Heart right ventricle (tissue), 16 donors: ENCODE results near the gene KIF7. TPM values are rescaled to one million over a fixed set of nuclear protein-coding genes. Genes with fewer than 3 reads are reported as not detected.

ENCODE experiments used
- ATAC-seq, 8 donors: fragments of 200-7000 bp; cut with Tn5 transposase; one replicate each; pipeline ENCODE4 v1.9.1; 2020; ENCODE audit warnings: mild to moderate bottlenecking in 8 of 8, moderate library complexity in 8 of 8, moderate number of reproducible peaks in 1 of 8
- DNase-seq, 2 donors: peaks; one replicate each; pipeline ENCODE4 v3.0.0-alpha.2; 2020
- H3K27ac ChIP-seq, 10 donors: fragments of 200-600 bp; sonication (generic) in 2 of 10; one replicate each; pipeline versions ENCODE4 v1.5.0 to v1.8.0; 2020 to 2022; ENCODE audit warnings: mild to moderate bottlenecking in 3 of 10
- H3K27me3 ChIP-seq, 7 donors: fragments of 200-600 bp; one replicate each; pipeline ENCODE4 v1.8.0; 2021 to 2022; ENCODE audit warnings: mild to moderate bottlenecking in 2 of 7
- H3K36me3 ChIP-seq, 9 donors: fragments of 200-600 bp; sonication (generic) in 1 of 9; one replicate each; pipeline versions ENCODE4 v1.5.0 to v1.8.0; 2020 to 2022; ENCODE audit warnings: mild to moderate bottlenecking in 2 of 9
- H3K4me1 ChIP-seq, 9 donors: fragments of 200-600 bp; sonication (generic) in 1 of 9; one replicate each; pipeline versions ENCODE4 v1.5.0 to v1.8.0; 2020 to 2022; ENCODE audit warnings: mild to moderate bottlenecking in 4 of 9
- H3K4me3 ChIP-seq, 10 donors: fragments of 200-600 bp; sonication (generic) in 2 of 10; one replicate each; pipeline versions ENCODE4 v1.5.0 to v1.8.0; 2020 to 2022; ENCODE audit warnings: mild to moderate bottlenecking in 7 of 10, moderate library complexity in 2 of 10
- H3K9me3 ChIP-seq, 11 donors: fragments of 200-600 bp in 10 of 11; sonication (generic) in 2 of 11; one replicate each; pipeline versions ENCODE4 v1.5.0 to v1.8.0; 2013 to 2022; ENCODE audit warnings: mild to moderate bottlenecking in 2 of 11, control low read depth in 1 of 11, moderate library complexity in 1 of 11
- WGBS, 2 donors: extraction: QIAGEN DNeasy Blood & Tissue Kit; methylation state at CpG; one replicate each; pipeline ENCODE4 v1.1.7; 2013; ENCODE audit warnings: inconsistent platforms in 1 of 2; 5-methylcytosine and 5-hydroxymethylcytosine counted together
- intact Hi-C, 10 donors: fragments of 100-400 bp; cut with DNase I; formaldehyde crosslinking; loops; one replicate each; pipeline versions ENCODE4 v1.11.1 to v1.14.2; 2022
- polyA plus RNA-seq, 2 donors: library from polyadenylated mRNA; stranded (reverse); fragments of 200-250 nt; gene quantifications; one replicate each; pipeline ENCODE4 v1.2.3, GENCODE V29; 2013
- total RNA-seq, 10 donors: library from RNA; stranded (reverse); fragmentation: NEBNext Ultra II Directional in 3 of 10; extraction: Animal tissue kit (Norgen Biotek cat#: 25700) in 3 of 10; gene quantifications; one replicate each; pipeline versions ENCODE4 v1.2.1 to v1.2.4, GENCODE V29; 2021 to 2023
- TF ChIP-seq, protein P1 (sequence below), 9 donors: fragments of 200-600 bp; sonication (generic) in 2 of 9; IDR thresholded peaks; one replicate each; pipeline versions ENCODE4 v1.5.0 to v1.8.0; 2021 to 2022; ENCODE audit warnings: antibody characterized with exemption in 9 of 9, mild to moderate bottlenecking in 5 of 9, moderate library complexity in 1 of 9
- donor health status: Arrhythmogenic right ventricular cardiomyopathy.
- donor health status: ischemic (EF 13 %, LVEDD 7.1; RV severe dilation, severe dysfunction).
- donor health status: healthy with polysubstance abuse.
- donor health status: DM: no; HTN: yes; CAD: no.
- donor health status: DM: no; HTN: no; CAD: no.
- donor health status: ischemic (EF 25% LVEDD 6.9; RV normal size, moderate dysfunction).
- donor health status: ischemic (EF 25% LVEDD 5.7; RV mildly dilated, moderate dysfunction).
- donor health status: healthy.
- donor health status: DM: yes; HTN: yes; CAD: no.
- donor health status: Ischemic cardiomyopathy.
- donor health status: ischemic (EF 35%, LVEDD 5.7; RV mildly dilated, moderate dysfunction).
- donor health status: nonischemic (EF 11% LVEDD 7.7; RV severe dilation, severe dysfunction).
- donor health status: DM: yes; HTN: yes; CAD: no.
- donor health status: PGD.
- donor health status: ischemic (EF 29% LVEDD 5.4; RV normal size, mild dysfunction).
- donor health status: nonischemic (EF 23%, LVEDD 6.1; RV moderate dilation, normal function).

Gene KIF7
- total and polyA plus RNA-seq, 12 donors, result 1.5 to 4.7 (median 3.1) TPM

DNA sequence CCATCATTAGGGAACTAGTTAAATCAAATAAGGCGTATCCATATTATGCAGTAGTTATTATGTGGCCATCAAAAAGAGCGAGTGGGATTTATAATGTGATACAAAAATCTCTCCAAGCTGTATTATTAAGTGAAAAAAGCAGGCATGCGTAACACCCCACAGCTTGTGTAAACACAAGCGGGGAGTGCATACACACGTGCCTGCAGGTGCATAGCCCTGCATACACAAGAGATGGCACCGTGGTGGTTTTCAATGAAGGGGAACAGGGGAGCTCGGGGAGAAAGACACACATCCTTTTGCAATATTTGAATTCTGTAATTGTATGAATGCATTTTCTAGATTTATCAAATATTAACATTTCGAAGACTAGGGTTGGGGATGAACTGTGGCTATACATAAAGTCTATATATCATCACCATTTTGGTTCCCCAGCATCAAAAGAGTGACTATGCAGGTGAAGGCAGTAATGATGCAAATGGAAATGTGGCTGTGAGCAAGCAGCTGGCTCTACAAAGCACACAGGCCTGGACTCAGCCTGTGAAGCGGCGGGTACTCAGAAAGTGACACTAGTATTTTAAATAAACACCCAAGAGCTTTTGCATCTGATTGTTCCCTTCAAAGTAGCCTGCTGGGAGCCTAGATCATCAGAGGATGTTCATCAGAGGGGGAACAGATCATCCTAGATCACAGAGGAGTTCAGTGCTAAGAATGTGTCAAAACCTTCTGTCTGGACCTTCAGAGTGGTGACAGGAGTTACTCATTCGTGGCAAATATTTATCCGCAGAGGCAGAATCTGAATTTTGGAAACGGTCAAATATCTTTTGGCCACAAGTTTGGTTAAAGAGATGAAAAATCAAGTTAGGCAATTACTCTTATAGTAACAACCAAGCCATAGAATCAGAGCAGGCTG lies 9.4 kb upstream of the KIF7 start:
- intact Hi-C loops, result no loop called here

DNA sequence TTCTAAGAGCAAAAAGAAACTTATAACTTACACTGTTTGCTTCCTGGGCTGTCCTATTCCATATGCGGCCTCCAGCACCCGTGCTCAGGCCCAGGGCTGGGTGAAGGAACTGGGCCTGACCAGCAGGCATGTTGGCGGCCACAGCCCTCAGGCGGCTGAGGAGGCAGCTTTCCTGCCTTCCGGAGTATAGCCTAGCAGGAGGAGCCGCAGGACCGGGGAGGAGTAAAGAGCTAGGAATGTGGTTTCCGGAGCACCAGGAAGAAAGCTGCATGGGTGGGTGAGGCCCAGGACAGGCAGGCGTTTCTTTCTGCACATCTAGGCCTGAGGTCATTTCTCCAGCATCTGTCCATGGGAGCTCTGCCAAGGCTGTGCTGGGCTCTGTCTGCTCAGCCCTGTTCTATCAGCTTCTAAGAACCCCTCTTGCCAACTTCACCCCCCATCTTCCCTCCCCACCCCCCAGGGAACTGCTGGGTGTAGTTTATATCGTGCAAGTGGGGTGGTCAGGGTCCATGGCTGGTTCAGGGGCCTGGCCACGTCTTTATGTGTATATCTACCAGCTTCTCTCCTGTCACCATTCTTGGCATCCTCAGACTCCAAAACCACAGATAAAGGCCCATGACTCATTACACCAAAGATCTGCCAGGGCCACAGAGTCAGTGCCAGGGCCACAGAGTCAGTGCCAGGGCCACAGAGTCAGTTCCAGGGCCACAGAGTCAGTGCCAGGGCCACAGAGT lies 7.8 kb upstream of the KIF7 start:
- Histone ChIP-seq H3K27me3 (peaks cover 0 to 15% (median 0%) of the 10 kb centered on the region in 7 donors), H3K4me3 (peak overlapping the region in 3 of 10 donors; percentile 3 to 26 (median 8)), H3K36me3 (no peaks in the 10 kb centered on the region), H3K27ac (peak overlapping the region in 9 of 10 donors; percentile 17 to 84 (median 74)), H3K4me1 (peaks cover 12 to 31% (median 27%) of the 10 kb centered on the region in 9 donors), H3K9me3 (no peaks in the 10 kb centered on the region)
- ATAC-seq (peak; percentile 42 to 86 (median 73)), DNase-seq (peak; percentile 57 to 60)
- intact Hi-C loops, result no loop called here
- 32 to 53% methylated on average over 11 of the region's 11 CpGs for WGBS, 2 donors
- TF ChIP-seq, protein P1, sequence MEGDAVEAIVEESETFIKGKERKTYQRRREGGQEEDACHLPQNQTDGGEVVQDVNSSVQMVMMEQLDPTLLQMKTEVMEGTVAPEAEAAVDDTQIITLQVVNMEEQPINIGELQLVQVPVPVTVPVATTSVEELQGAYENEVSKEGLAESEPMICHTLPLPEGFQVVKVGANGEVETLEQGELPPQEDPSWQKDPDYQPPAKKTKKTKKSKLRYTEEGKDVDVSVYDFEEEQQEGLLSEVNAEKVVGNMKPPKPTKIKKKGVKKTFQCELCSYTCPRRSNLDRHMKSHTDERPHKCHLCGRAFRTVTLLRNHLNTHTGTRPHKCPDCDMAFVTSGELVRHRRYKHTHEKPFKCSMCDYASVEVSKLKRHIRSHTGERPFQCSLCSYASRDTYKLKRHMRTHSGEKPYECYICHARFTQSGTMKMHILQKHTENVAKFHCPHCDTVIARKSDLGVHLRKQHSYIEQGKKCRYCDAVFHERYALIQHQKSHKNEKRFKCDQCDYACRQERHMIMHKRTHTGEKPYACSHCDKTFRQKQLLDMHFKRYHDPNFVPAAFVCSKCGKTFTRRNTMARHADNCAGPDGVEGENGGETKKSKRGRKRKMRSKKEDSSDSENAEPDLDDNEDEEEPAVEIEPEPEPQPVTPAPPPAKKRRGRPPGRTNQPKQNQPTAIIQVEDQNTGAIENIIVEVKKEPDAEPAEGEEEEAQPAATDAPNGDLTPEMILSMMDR (IDR thresholded peaks at IDR 0.05), result no peak

More for the DNA sequence above, 9.4 kb upstream of the KIF7 start:
- Histone ChIP-seq H3K36me3 (no peaks in the 10 kb centered on the region), H3K4me1 (peaks cover 12 to 31% (median 27%) of the 10 kb centered on the region in 9 donors), H3K27ac (peak overlapping the region; percentile 82 to 96 (median 90)), H3K4me3 (peak overlapping the region in 9 of 10 donors; percentile 22 to 60 (median 57)), H3K9me3 (no peaks in the 10 kb centered on the region), H3K27me3 (peaks cover 0 to 10% (median 0%) of the 10 kb centered on the region in 7 donors)
- no peak for DNase-seq
- no peak for ATAC-seq
- TF ChIP-seq, protein P1 (IDR thresholded peaks at IDR 0.05), result no peak
- WGBS, 2 donors, result 84 to 86% methylated on average over 13 of the region's 13 CpGs

DNA sequence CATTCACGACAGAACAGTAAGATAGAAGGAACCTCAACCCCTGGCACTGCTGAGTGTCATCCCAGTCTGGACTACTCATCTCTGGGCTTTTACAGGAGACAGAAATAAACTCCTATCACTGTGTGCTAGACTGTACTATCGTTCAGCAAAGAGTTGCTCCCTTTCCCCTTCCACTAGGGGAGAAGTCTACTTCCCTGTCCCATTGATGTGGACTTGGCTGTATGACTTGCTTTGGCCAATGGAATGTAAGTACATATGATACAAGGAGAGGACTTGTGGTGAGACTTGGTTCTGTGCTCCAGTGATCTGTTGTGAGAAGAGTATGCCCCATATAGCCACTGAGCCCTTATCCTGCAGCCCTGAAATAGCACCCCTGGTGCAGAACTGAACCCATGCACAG lies 5.3 kb upstream of the KIF7 start:
- intact Hi-C loops, result no loop called here
- Histone ChIP-seq H3K27me3 (peaks cover 0 to 34% (median under 1%) of the 10 kb centered on the region in 7 donors), H3K4me1 (peaks cover 10 to 34% (median 24%) of the 10 kb centered on the region in 9 donors), H3K9me3 (no peaks in the 10 kb centered on the region), H3K4me3 (no peak overlapping the region), H3K27ac (no peak overlapping the region), H3K36me3 (no peaks in the 10 kb centered on the region)
- ATAC-seq (no peak), DNase-seq (no peak)
- TF ChIP-seq, protein P1 (IDR thresholded peaks at IDR 0.05), result no peak
- 88 to 90% methylated on average over 2 of the region's 2 CpGs for WGBS, 2 donors

DNA sequence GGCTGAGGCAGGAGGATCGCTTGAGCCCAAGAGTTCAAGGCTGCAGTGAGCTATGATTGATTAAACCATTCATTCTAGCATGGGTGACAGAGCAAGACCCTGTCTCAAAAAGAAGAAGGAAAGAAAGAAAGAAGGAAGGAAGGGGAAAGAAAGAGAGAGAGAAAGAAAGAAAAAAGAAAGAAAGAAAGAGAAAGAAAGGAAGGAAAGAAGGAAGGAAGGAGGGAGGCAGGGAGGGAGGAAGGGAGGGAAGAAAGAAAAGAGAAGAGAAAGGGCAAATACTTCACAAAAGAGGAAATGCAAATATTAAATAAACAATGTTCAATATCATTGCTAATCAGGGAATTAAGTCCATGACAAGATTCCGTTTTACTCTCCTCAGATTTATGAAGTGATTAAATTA lies 4.0 kb upstream of the KIF7 start:
- H3K36me3 ChIP-seq, result no peaks in the 10 kb centered on the region
- DNase-seq (no peak), ATAC-seq (no peak)
- 90 to 94% methylated on average over 2 of the region's 2 CpGs for WGBS, 2 donors
- intact Hi-C loops, result loop anchor here in 1 of 10 donors (10.0 kb wide), 1 partner anchor 76 kb away; no protein-coding TSS in a partner anchor
- H3K27ac ChIP-seq, result no peak overlapping the region
- no peak overlapping the region for H3K4me3 ChIP-seq
- H3K4me1 ChIP-seq, result peaks cover 6 to 35% (median 17%) of the 10 kb centered on the region in 9 donors
- H3K27me3 ChIP-seq, result peaks cover 0 to 36% (median 4%) of the 10 kb centered on the region in 7 donors
- TF ChIP-seq, protein P1 (IDR thresholded peaks at IDR 0.05), result no peak
- no peaks in the 10 kb centered on the region for H3K9me3 ChIP-seq
